ENCODE data around the gene IGF2BP1. TPM values are rescaled to one million over a fixed set of nuclear protein-coding genes. Genes with fewer than 3 reads are reported as not detected.
A peak's percentile ranks its signal among the peaks of the same experiment; 100 is the strongest.

The IGF2BP1 gene
- total RNA-seq (2014; rRNA removed) (1.2 and 1.3 TPM in 2 replicates), Bru-seq, nascent RNA (percentile 19 among the genes with signal in this experiment), BruChase-seq, experiment 1, labeled RNA remaining after a 6-hour chase (percentile 30 among the genes with signal in this experiment), BruChase-seq, experiment 2, labeled RNA remaining after a 2-hour chase (percentile 33 among the genes with signal in this experiment)
- long read RNA-seq: 0 reads

DNA sequence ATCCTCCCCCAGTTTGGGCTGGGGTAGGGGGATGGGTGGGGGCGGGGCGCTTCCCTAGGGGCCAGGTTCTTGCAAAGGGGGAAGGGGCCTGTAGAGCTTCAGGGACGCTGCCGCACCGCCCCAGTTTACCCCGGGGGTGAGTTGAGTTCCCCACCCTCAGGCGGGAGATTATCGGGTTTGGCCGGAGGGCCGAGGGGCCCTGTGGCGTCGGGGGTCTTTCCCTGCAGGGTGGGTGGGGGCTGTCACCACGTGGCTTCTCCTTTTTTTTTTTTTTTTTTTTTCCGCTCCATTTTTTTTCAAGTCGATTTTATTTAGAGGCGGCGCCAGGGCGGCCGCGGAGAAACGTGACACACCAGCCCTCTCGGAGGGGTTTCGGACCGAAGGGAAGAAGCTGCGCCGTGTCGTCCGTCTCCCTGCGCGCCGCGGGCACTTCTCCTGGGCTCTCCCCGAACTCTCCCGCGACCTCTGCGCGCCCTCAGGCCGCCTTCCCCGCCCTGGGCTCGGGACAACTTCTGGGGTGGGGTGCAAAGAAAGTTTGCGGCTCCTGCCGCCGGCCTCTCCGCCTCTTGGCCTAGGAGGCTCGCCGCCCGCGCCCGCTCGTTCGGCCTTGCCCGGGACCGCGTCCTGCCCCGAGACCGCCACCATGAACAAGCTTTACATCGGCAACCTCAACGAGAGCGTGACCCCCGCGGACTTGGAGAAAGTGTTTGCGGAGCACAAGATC lies at the start of gene IGF2BP1:
Gene IGF2BP1, plus strand, starts transcription at position 283 of the 724 bp plus-strand sequence. Its CDS starts 361 bp downstream, at position 644.
- H3K9me3 ChIP-seq (ENCODE audit: low read length): no peaks in the 10 kb centered on the region
- H3K27ac ChIP-seq (ENCODE audit: low read length): no peak within 1 kb of the TSS
- H4K20me1 ChIP-seq (ENCODE audit: low read length): no peaks in the 10 kb centered on the region
- no peaks in the 10 kb centered on the region for H3K36me3 ChIP-seq (ENCODE audit: low read depth, low read length)
- no peak for ATAC-seq
- TF ChIP-seq, protein P1, sequence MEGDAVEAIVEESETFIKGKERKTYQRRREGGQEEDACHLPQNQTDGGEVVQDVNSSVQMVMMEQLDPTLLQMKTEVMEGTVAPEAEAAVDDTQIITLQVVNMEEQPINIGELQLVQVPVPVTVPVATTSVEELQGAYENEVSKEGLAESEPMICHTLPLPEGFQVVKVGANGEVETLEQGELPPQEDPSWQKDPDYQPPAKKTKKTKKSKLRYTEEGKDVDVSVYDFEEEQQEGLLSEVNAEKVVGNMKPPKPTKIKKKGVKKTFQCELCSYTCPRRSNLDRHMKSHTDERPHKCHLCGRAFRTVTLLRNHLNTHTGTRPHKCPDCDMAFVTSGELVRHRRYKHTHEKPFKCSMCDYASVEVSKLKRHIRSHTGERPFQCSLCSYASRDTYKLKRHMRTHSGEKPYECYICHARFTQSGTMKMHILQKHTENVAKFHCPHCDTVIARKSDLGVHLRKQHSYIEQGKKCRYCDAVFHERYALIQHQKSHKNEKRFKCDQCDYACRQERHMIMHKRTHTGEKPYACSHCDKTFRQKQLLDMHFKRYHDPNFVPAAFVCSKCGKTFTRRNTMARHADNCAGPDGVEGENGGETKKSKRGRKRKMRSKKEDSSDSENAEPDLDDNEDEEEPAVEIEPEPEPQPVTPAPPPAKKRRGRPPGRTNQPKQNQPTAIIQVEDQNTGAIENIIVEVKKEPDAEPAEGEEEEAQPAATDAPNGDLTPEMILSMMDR (conservative IDR thresholded peaks at IDR 0.05; ENCODE audit: low read depth, low read length): no peak
- no peak for TF ChIP-seq EZH2 (IDR thresholded peaks at IDR 0.05; ENCODE audit: low read length, unreplicated experiment)
- no peak for TF ChIP-seq EZH2phosphoT487 (IDR thresholded peaks at IDR 0.05; ENCODE audit: borderline replicate concordance, low read length)
- CTCF ChIA-PET: no interaction called here
- H2AFZ ChIP-seq (ENCODE audit: low read length): no peak within 1 kb of the TSS
- H3K4me3 ChIP-seq (ENCODE audit: low read length): no peak within 1 kb of the TSS
- H3F3A ChIP-seq (ENCODE audit: low read length, unreplicated experiment): no peaks in the 10 kb centered on the region
- no peak within 1 kb of the TSS for H3K4me2 ChIP-seq (ENCODE audit: low read length)
- no TSS peak for BruUV-seq (replicated peaks)
- no peaks in the 10 kb centered on the region for H3K79me2 ChIP-seq (ENCODE audit: low read length)
- peaks cover 95% of the 10 kb centered on the region for H3K27me3 ChIP-seq (ENCODE audit: low read length)
- H3K9ac ChIP-seq (ENCODE audit: low read length): no peak within 1 kb of the TSS
- DNase-seq: no peak
- POLR2A ChIA-PET (ENCODE audit: unreplicated experiment): no interaction called here
- intact Hi-C loops (cut with micrococcal nuclease): no loop called here
- H3K9me2 ChIP-seq (replicated peaks; ENCODE audit: low read length): no peaks in the 10 kb centered on the region
- H3K4me1 ChIP-seq (ENCODE audit: insufficient read depth, low read length): no peaks in the 10 kb centered on the region

DNA sequence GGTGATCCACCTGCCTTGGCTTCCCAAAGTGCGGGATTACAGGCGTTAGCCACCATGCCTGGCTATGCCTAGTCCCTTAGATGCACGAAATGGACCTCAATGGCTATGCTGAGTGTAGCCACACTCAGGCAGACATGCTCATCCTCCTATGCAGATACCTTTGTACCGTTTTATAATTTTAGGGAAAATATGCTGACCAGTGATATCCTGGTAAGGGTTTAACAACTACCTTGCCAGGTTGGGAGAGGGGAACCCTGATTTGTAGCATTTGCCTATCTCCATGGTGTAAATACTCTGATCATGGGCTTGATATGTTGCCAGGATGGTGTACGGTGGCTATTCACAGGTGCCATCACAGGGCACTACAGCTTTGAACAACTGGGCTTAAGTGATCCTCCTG lies 45.6 kb upstream of the IGF2BP1 start:
- Histone ChIP-seq H3K9ac (ENCODE audit: low read length) (no peak overlapping the region), H3K27me3 (ENCODE audit: low read length) (no peaks in the 10 kb centered on the region), H4K20me1 (ENCODE audit: low read length) (no peaks in the 10 kb centered on the region), H3K9me3 (ENCODE audit: low read length) (no peaks in the 10 kb centered on the region), H3K4me1 (ENCODE audit: insufficient read depth, low read length) (peaks cover 4% of the 10 kb centered on the region; the same call in 1 of the 2 replicates), H3K4me2 (ENCODE audit: low read length) (no peak overlapping the region), H3K27ac (ENCODE audit: low read length) (no peak overlapping the region), H3F3A (ENCODE audit: low read length, unreplicated experiment) (no peaks in the 10 kb centered on the region), H2AFZ (ENCODE audit: low read length) (no peak overlapping the region), H3K36me3 (ENCODE audit: low read depth, low read length) (no peaks in the 10 kb centered on the region), H3K79me2 (ENCODE audit: low read length) (no peaks in the 10 kb centered on the region), H3K9me2 (replicated peaks; ENCODE audit: low read length) (no peaks in the 10 kb centered on the region), H3K4me3 (ENCODE audit: low read length) (no peak overlapping the region)
- intact Hi-C loops (cut with micrococcal nuclease): no loop called here
- CTCF ChIA-PET: no interaction called here
- POLR2A ChIA-PET (ENCODE audit: unreplicated experiment): no interaction called here
- TF ChIP-seq EZH2 (IDR thresholded peaks at IDR 0.05; ENCODE audit: low read length, unreplicated experiment) (no peak), EZH2phosphoT487 (IDR thresholded peaks at IDR 0.05; ENCODE audit: borderline replicate concordance, low read length) (no peak)
- TF ChIP-seq, protein P1 (conservative IDR thresholded peaks at IDR 0.05; ENCODE audit: low read depth, low read length): no peak
- BruUV-seq (replicated peaks): no TSS peak
- ATAC-seq (no peak), DNase-seq (no peak)

DNA sequence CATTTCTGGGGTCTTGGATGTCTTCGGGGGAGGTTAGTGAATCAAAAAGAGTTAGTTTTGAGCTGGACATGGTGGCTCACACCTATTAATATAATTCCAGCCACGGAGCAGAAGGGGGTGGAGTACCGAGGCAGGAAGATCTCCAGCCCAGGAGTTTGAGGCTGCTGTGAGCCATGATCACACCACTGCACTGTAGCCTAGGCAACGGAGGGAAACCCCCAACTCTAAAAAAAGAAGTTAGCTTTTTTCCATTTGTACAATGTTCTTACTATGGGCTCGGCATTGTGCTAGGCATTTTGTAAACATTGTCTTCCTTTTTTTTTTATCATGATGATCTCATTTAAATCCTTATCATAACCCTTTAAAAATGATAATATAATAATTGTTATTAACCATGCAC lies 44.3 kb upstream of the IGF2BP1 start:
- H3K4me1 ChIP-seq (ENCODE audit: insufficient read depth, low read length): peaks cover 4% of the 10 kb centered on the region; the same call in 1 of the 2 replicates
- H3K27me3 ChIP-seq (ENCODE audit: low read length): no peaks in the 10 kb centered on the region
- H2AFZ ChIP-seq (ENCODE audit: low read length): peak overlapping the region; percentile 70
- H3K79me2 ChIP-seq (ENCODE audit: low read length): no peaks in the 10 kb centered on the region
- DNase-seq: no peak
- H3K9me2 ChIP-seq (replicated peaks; ENCODE audit: low read length): no peaks in the 10 kb centered on the region
- H3K4me2 ChIP-seq (ENCODE audit: low read length): peak overlapping the region; percentile 23; the same call in 1 of the 2 replicates
- H3K9me3 ChIP-seq (ENCODE audit: low read length): no peaks in the 10 kb centered on the region
- H3K9ac ChIP-seq (ENCODE audit: low read length): no peak overlapping the region
- no peaks in the 10 kb centered on the region for H3F3A ChIP-seq (ENCODE audit: low read length, unreplicated experiment)
- no TSS peak for BruUV-seq (replicated peaks)
- TF ChIP-seq, protein P1 (conservative IDR thresholded peaks at IDR 0.05; ENCODE audit: low read depth, low read length): no peak
- TF ChIP-seq EZH2phosphoT487 (IDR thresholded peaks at IDR 0.05; ENCODE audit: borderline replicate concordance, low read length) (no peak), EZH2 (IDR thresholded peaks at IDR 0.05; ENCODE audit: low read length, unreplicated experiment) (no peak)
- H3K4me3 ChIP-seq (ENCODE audit: low read length): no peak overlapping the region
- H3K36me3 ChIP-seq (ENCODE audit: low read depth, low read length): no peaks in the 10 kb centered on the region
- no peaks in the 10 kb centered on the region for H4K20me1 ChIP-seq (ENCODE audit: low read length)
- ChIA-PET POLR2A (ENCODE audit: unreplicated experiment) (no interaction called here), CTCF (interaction anchor here (2.8 kb wide), 1 partner anchor 80 kb away, joined by 34 read pairs; no protein-coding TSS in a partner anchor)
- intact Hi-C loops (cut with micrococcal nuclease): no loop called here
- no peak for ATAC-seq
- H3K27ac ChIP-seq (ENCODE audit: low read length): no peak overlapping the region
